MCF 10A (cell line): Measurements from ENCODE around the gene TBC1D22B. TPM values are rescaled to one million over a fixed set of nuclear protein-coding genes. Genes with fewer than 3 reads are reported as not detected.

Source experiments
- BruUV-seq: library from RNA; stranded (reverse); fragments of 400-500 nt; replicated peaks from 2 replicates; lab custom pipeline; 2021; lab: Mats Ljungman, UMichigan
- CTCF ChIA-PET: fragments of 300-600 bp; sonication (Branson Sonifier 250); formaldehyde crosslinking; extraction: SDS; loops from one replicate; lab custom pipeline; 2021; ENCODE audit warnings: antibody characterized with exemption, inconsistent platforms; lab: Yijun Ruan, JAX
- POLR2A ChIA-PET: fragments of 300-600, 350-650 bp; sonication (Branson Sonifier 250); formaldehyde crosslinking; extraction: SDS; loops from one replicate; lab custom pipeline; 2020; ENCODE audit warnings: antibody characterized with exemption, inconsistent platforms; lab: Yijun Ruan, JAX
- DNase-seq: peaks from one replicate; pipeline ENCODE4 v3.0.0-alpha.2; 2018; ENCODE audit not compliant: unreplicated experiment
- H3K27ac Mint-ChIP-seq: one replicate; pipeline ENCODE4 v1.8.0; 2022; ENCODE audit warnings: mild to moderate bottlenecking, low read depth, mixed read lengths; ENCODE audit not compliant: unreplicated experiment
- H3K27me3 Mint-ChIP-seq: one replicate; pipeline ENCODE4 v1.8.0; 2022; ENCODE audit warnings: mixed read lengths; ENCODE audit not compliant: insufficient read depth, unreplicated experiment
- H3K36me3 Mint-ChIP-seq: one replicate; pipeline ENCODE4 v1.8.0; 2022; ENCODE audit warnings: mild to moderate bottlenecking, moderate library complexity, mixed read lengths; ENCODE audit not compliant: insufficient read depth, unreplicated experiment
- H3K4me1 Mint-ChIP-seq: one replicate; pipeline ENCODE4 v1.8.0; 2022; ENCODE audit warnings: mixed read lengths; ENCODE audit not compliant: insufficient read depth, unreplicated experiment
- H3K4me3 Mint-ChIP-seq: one replicate; pipeline ENCODE4 v1.8.0; 2022; ENCODE audit warnings: mild to moderate bottlenecking, moderate library complexity, mixed read lengths; ENCODE audit not compliant: unreplicated experiment
- H3K9me3 Mint-ChIP-seq: one replicate; pipeline ENCODE4 v1.8.0; 2022; ENCODE audit warnings: mixed read lengths; ENCODE audit not compliant: unreplicated experiment
- intact Hi-C: fragments of 100-400 bp; cut with micrococcal nuclease; formaldehyde crosslinking; loops from 2 replicates; pipeline ENCODE4 v1.14.1; 2022
- total RNA-seq: library from RNA; stranded (reverse); gene quantifications from 2 replicates; pipeline ENCODE4 v1.2.3, GENCODE V29; 2022
- TF ChIP-seq, protein P1 (sequence below): fragments of 200-600 bp; IDR thresholded peaks from one replicate; pipeline ENCODE4 v1.8.0; 2022; ENCODE audit warnings: antibody characterized with exemption, mild to moderate bottlenecking; ENCODE audit not compliant: unreplicated experiment

Gene TBC1D22B
- total RNA-seq, 1 experiment from 2014 or later = 12.9 TPM

DNA sequence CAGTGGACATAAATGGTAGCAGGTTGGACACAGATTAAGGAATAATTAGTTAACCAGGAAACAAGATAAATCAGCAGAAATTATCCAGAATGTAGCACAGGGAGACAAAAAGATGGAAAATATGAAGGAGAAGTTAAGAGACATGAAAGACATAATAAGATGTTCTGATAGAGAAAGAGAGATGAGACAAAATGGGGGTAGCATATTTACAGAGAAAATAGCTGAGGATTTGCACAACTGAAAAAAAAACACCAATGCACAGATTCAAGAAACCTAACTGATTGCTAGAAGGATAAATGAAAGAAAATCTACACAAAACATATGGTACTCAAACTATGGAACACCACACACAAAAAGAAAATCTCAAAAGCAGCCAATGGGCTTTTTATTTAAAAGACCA lies 34.6 kb upstream of the TBC1D22B start:
- peaks cover 7% of the 10 kb centered on the region for H3K4me1 Mint-ChIP-seq
- CTCF ChIA-PET = interaction anchor here (4.8 kb wide), 1 partner anchor 12 kb away, joined by 36 read pairs; no protein-coding TSS in a partner anchor
- intact Hi-C loops = no loop called here

DNA sequence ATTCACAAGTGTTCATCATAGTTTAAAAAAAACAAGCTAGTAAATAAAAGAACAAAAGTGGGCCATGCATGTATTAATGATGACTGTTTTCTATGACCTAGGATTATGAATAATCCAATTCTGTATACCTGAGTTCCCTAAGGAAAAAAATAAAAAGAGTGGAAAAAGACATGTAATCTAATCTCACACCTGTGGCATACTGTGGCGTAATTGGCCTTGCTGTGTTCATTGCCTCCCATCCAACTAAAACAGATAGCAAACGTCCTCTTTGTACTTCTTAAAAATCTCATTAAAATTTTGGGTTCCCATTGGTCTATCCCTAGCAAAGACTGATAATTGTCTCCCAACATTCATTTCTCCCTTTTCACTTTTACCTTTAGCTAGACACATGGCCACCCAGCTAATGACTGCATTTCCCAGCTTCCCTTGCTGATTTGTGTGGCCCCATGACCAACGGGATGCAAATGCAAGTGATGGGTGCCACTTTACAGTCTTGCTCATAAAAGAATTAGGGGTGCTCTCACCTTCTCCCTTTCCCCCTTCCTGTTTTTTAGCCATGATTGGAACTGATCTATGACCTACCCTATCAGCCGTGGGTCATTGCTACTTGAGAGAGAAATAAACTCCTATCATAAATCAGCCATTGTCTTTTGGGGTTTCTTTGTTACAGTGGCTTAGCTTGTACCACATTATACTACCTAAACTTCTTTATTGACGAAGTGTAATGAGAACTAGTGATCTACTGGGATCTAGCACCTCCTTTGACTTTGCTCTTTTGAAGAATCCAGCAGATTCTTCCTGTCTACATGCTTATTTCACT lies 32.0 kb upstream of the TBC1D22B start:
- BruUV-seq = no TSS peak
- no peak overlapping the region for H3K4me3 Mint-ChIP-seq
- CTCF ChIA-PET = interaction anchor here (0.7 to 1.4 kb wide), 3 partner anchors 13 to 207 kb away, joined by 3 to 4 read pairs (median 3); no protein-coding TSS in a partner anchor
- H3K27me3 Mint-ChIP-seq = no peaks in the 10 kb centered on the region
- intact Hi-C loops = no loop called here
- POLR2A ChIA-PET = interaction anchor here (0.9 to 1.4 kb wide), 4 partner anchors 9 to 32 kb away, joined by 3 read pairs; partner anchors contain the start of genes TBC1D22B and TMEM217
- no peaks in the 10 kb centered on the region for H3K36me3 Mint-ChIP-seq
- TF ChIP-seq, protein P1, sequence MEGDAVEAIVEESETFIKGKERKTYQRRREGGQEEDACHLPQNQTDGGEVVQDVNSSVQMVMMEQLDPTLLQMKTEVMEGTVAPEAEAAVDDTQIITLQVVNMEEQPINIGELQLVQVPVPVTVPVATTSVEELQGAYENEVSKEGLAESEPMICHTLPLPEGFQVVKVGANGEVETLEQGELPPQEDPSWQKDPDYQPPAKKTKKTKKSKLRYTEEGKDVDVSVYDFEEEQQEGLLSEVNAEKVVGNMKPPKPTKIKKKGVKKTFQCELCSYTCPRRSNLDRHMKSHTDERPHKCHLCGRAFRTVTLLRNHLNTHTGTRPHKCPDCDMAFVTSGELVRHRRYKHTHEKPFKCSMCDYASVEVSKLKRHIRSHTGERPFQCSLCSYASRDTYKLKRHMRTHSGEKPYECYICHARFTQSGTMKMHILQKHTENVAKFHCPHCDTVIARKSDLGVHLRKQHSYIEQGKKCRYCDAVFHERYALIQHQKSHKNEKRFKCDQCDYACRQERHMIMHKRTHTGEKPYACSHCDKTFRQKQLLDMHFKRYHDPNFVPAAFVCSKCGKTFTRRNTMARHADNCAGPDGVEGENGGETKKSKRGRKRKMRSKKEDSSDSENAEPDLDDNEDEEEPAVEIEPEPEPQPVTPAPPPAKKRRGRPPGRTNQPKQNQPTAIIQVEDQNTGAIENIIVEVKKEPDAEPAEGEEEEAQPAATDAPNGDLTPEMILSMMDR = no peak
- no peak for DNase-seq
- H3K27ac Mint-ChIP-seq = no peak overlapping the region
- peaks cover 7% of the 10 kb centered on the region for H3K4me1 Mint-ChIP-seq
- H3K9me3 Mint-ChIP-seq = no peaks in the 10 kb centered on the region

More for the DNA sequence above, 34.6 kb upstream of the TBC1D22B start:
- POLR2A ChIA-PET = interaction anchor here (0.6 to 3.6 kb wide), 8 partner anchors 12 to 623 kb away, joined by 3 to 24 read pairs (median 3); partner anchors contain the start of genes TBC1D22B and TMEM217
- TF ChIP-seq, protein P1 = no peak
- H3K27me3 Mint-ChIP-seq = no peaks in the 10 kb centered on the region
- no TSS peak for BruUV-seq
- no peaks in the 10 kb centered on the region for H3K36me3 Mint-ChIP-seq
- no peaks in the 10 kb centered on the region for H3K9me3 Mint-ChIP-seq
- no peak for DNase-seq
- peak overlapping the region; percentile 64 for H3K4me3 Mint-ChIP-seq
- no peak overlapping the region for H3K27ac Mint-ChIP-seq

DNA sequence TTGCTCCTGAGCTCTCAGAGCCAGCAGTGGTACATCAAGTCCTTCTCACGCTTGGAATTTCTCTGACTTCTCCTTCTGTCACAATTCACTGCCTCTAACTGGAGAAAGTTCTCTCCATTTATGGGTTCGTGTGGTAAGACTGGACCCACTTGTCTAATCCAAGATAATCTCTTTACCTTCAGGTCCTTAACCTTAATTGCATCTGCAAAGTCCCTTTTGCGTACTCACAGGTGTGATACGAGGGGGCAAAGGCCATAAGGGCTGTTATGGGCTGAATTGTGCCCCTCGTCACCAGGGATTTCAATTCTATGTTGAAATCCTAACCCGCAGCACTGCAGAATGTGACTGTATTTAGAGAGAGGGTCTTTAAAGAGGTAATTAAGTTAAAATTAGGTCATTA lies 27.5 kb upstream of the TBC1D22B start:
- no TSS peak for BruUV-seq
- TF ChIP-seq, protein P1 = no peak
- ChIA-PET POLR2A (no interaction called here), CTCF (no interaction called here)
- H3K27me3 Mint-ChIP-seq = no peaks in the 10 kb centered on the region
- no peaks in the 10 kb centered on the region for H3K4me1 Mint-ChIP-seq
- no peak overlapping the region for H3K4me3 Mint-ChIP-seq
- DNase-seq = no peak
- intact Hi-C loops = no loop called here
- no peak overlapping the region for H3K27ac Mint-ChIP-seq
- peaks cover 5% of the 10 kb centered on the region for H3K36me3 Mint-ChIP-seq
- no peaks in the 10 kb centered on the region for H3K9me3 Mint-ChIP-seq

DNA sequence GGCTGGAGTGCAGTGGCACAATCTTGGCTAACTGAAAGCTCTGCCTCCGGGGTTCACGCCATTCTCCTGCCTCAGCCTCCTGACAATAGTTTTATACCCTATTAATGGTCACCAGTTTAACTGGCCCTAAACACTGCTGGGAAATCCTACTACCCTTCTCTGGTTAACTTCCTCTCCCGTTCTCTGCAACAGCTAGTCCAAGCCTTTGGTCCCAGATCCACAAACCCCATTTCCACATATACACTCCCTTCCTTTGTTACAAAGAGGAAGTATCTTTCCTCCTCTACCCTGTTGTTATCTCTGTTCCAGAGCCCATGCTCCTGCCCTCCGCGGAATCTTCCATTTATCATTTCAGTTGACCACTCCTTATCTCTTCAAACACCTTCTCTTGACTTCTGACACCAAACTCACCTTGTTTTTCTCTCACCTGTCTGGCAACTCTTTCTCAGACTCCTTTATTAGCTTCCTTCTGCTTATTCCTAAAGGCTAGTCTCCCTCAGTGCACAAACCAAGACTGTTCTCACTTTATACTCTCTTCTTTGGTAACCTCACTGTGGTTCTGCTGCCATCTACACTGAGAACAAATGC lies 25.0 kb upstream of the TBC1D22B start:
- no TSS peak for BruUV-seq
- intact Hi-C loops = no loop called here
- Mint-ChIP-seq H3K36me3 (peaks cover 5% of the 10 kb centered on the region), H3K4me1 (peaks cover 3% of the 10 kb centered on the region), H3K27ac (peak overlapping the region; percentile 27), H3K9me3 (no peaks in the 10 kb centered on the region), H3K27me3 (no peaks in the 10 kb centered on the region), H3K4me3 (no peak overlapping the region)
- ChIA-PET POLR2A (no interaction called here), CTCF (interaction anchor here (0.6 kb wide), 2 partner anchors 45 to 182 kb away, joined by 3 read pairs; no protein-coding TSS in a partner anchor)
- TF ChIP-seq, protein P1 = no peak
- DNase-seq = no peak
